Neural progenitor cell (in vitro differentiated cells): ENCODE results near the gene CTXND1.

ENCODE experiments used
- CTCF ChIP-seq: fragments of 200-600 bp; sonication (generic); IDR thresholded peaks from 2 replicates; pipeline ENCODE4 v1.5.1; 2017; ENCODE audit warnings: antibody characterized with exemption, mild to moderate bottlenecking
- EZH2 ChIP-seq: fragments of 200-600 bp; sonication (generic); IDR thresholded peaks from 2 replicates; pipeline ENCODE4 v1.6.1; 2017; ENCODE audit warnings: antibody characterized with exemption, mild to moderate bottlenecking, moderate library complexity

GRCh38 chr15:80283531-80283930, 31.5 kb upstream of the CTXND1 start:
- TF ChIP-seq EZH2: no peak
- no peak for TF ChIP-seq CTCF
